Caco-2 (cell line): Measurements from ENCODE around the gene PSD2. TPM values are rescaled to one million over a fixed set of nuclear protein-coding genes. Genes with fewer than 3 reads are reported as not detected.
A peak's percentile ranks its signal among the peaks of the same experiment; 100 is the strongest.

Experiments
- BruUV-seq: library from RNA; stranded (reverse); fragments of 400-500 nt; replicated peaks from 2 replicates; lab custom pipeline; 2021; lab: Mats Ljungman, UMichigan
- CTCF ChIA-PET: fragments of 300-600 bp; sonication (Branson Sonifier 250); formaldehyde crosslinking; loops from one replicate; lab custom pipeline; 2022; ENCODE audit warnings: antibody characterized with exemption; lab: Charles Lee
- POLR2A ChIA-PET: fragments of 300-600 bp; sonication (Branson Sonifier 250); formaldehyde crosslinking; loops from one replicate; lab custom pipeline; 2022; ENCODE audit warnings: antibody characterized with exemption; lab: Charles Lee
- DNase-seq, 2 experiments: peaks; one replicate each; pipeline versions ENCODE4 v3.0.0 to v3.0.0-alpha.2; 2020 to 2022
- H3K27me3 ChIP-seq: replicated peaks from 2 replicates; pipeline ENCODE4 v1.6.0; 2011; ENCODE audit warnings: low read length; ENCODE audit not compliant: control insufficient read depth, insufficient read depth
- H3K36me3 ChIP-seq: 2 replicates; pipeline ENCODE4 v1.5.1; 2011; ENCODE audit warnings: low read length; ENCODE audit not compliant: control insufficient read depth, insufficient read depth
- H3K4me1 ChIP-seq: fragments of 250-450 bp; sonication (Bioruptor Pico); 2 replicates; pipeline ENCODE4 v1.5.1; 2020; ENCODE audit warnings: mild to moderate bottlenecking
- H3K4me3 ChIP-seq: 2 replicates; pipeline ENCODE4 v1.5.1; 2011; ENCODE audit warnings: low read depth, mild to moderate bottlenecking, control low read depth, low read length
- H3K9me3 ChIP-seq: fragments of 250-450 bp; sonication (Bioruptor Pico); 2 replicates; pipeline ENCODE4 v1.5.1; 2020; ENCODE audit warnings: mild to moderate bottlenecking, moderate library complexity
- H3K27ac Mint-ChIP-seq: one replicate; pipeline ENCODE4 v1.8.0; 2022; ENCODE audit warnings: mixed read lengths; ENCODE audit not compliant: unreplicated experiment
- H3K27me3 Mint-ChIP-seq: one replicate; pipeline ENCODE4 v1.8.0; 2022; ENCODE audit warnings: mixed read lengths; ENCODE audit not compliant: insufficient read depth, unreplicated experiment
- H3K36me3 Mint-ChIP-seq: one replicate; pipeline ENCODE4 v1.8.0; 2022; ENCODE audit warnings: mild to moderate bottlenecking, mixed read lengths; ENCODE audit not compliant: insufficient read depth, unreplicated experiment
- H3K4me1 Mint-ChIP-seq: one replicate; pipeline ENCODE4 v1.8.0; 2022; ENCODE audit warnings: low read depth, mixed read lengths; ENCODE audit not compliant: unreplicated experiment
- H3K4me3 Mint-ChIP-seq: one replicate; pipeline ENCODE4 v1.8.0; 2022; ENCODE audit warnings: mild to moderate bottlenecking, moderate library complexity, mixed read lengths; ENCODE audit not compliant: unreplicated experiment
- H3K9me3 Mint-ChIP-seq: one replicate; pipeline ENCODE4 v1.8.0; 2022; ENCODE audit warnings: mixed read lengths; ENCODE audit not compliant: unreplicated experiment
- intact Hi-C: fragments of 100-400 bp; cut with micrococcal nuclease; formaldehyde crosslinking; loops from one replicate; pipeline ENCODE4 v1.10.0; 2022; ENCODE audit not compliant: unreplicated experiment
- total RNA-seq: library from RNA; stranded (reverse); gene quantifications from 2 replicates; pipeline ENCODE4 v1.2.3, GENCODE V29; 2022
- TF ChIP-seq, protein P1 (sequence below), 2 experiments: fragments of 200-600 bp in 1 of 2; IDR thresholded peaks; 1 replicate in 1 of 2; 2 replicates in 1 of 2; pipeline versions ENCODE4 v1.5.1 to v1.8.0; 2011 to 2022; ENCODE audit warnings: antibody characterized with exemption in 1 of 2, control low read depth in 1 of 2, inconsistent platforms in 1 of 2, low read depth in 1 of 2, low read length in 1 of 2, mild to moderate bottlenecking in 1 of 2, moderate library complexity in 1 of 2; ENCODE audit not compliant: insufficient read depth in 1 of 2, severe bottlenecking in 1 of 2, unreplicated experiment in 1 of 2

PSD2 gene
- total RNA-seq, 1 experiment from 2014 or later = 0.09 TPM

DNA sequence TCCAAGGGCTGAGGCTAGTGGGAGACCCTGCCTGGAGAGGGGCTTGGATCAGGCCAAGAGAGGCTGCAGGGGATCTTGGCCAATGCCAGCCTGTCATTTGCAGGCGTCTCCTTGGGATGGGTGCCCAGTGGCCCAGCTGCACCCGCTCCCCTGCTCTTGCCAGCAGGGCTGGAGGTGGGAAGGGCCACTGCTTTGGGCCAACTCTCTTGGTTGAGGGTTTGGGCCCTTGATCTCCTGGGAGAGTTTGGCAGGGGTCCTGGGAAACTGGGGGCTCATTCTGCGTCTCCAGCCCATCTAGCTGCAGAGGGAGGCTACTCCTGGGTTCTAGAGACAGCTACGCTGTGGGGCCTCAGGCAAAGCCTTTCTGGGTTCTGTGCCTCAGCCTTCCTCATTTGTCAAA is 10.5 kb downstream of the PSD2 start:
- Histone ChIP-seq H3K4me1 (no peaks in the 10 kb centered on the region), H3K36me3 (no peaks in the 10 kb centered on the region), H3K27me3 (no peaks in the 10 kb centered on the region; the same call in 1 of the 2 replicates), H3K9me3 (no peaks in the 10 kb centered on the region), H3K4me3 (no peak overlapping the region)
- BruUV-seq = no TSS peak
- intact Hi-C loops = no loop called here
- ChIA-PET POLR2A (no interaction called here), CTCF (interaction anchor here (1.1 to 1.2 kb wide), 2 partner anchors 44 to 73 kb away, joined by 3 read pairs; no protein-coding TSS in a partner anchor)
- Mint-ChIP-seq H3K9me3 (no peaks in the 10 kb centered on the region), H3K4me3 (no peak overlapping the region), H3K27me3 (peaks cover 22% of the 10 kb centered on the region), H3K27ac (no peak overlapping the region), H3K4me1 (no peaks in the 10 kb centered on the region), H3K36me3 (no peaks in the 10 kb centered on the region)
- TF ChIP-seq, protein P1, sequence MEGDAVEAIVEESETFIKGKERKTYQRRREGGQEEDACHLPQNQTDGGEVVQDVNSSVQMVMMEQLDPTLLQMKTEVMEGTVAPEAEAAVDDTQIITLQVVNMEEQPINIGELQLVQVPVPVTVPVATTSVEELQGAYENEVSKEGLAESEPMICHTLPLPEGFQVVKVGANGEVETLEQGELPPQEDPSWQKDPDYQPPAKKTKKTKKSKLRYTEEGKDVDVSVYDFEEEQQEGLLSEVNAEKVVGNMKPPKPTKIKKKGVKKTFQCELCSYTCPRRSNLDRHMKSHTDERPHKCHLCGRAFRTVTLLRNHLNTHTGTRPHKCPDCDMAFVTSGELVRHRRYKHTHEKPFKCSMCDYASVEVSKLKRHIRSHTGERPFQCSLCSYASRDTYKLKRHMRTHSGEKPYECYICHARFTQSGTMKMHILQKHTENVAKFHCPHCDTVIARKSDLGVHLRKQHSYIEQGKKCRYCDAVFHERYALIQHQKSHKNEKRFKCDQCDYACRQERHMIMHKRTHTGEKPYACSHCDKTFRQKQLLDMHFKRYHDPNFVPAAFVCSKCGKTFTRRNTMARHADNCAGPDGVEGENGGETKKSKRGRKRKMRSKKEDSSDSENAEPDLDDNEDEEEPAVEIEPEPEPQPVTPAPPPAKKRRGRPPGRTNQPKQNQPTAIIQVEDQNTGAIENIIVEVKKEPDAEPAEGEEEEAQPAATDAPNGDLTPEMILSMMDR (IDR thresholded peaks at IDR 0.05; ENCODE audit: insufficient read depth in 1 of 2, low read depth in 1 of 2, low read length in 1 of 2, severe bottlenecking in 1 of 2, unreplicated experiment in 1 of 2) = no peak
- DNase-seq = no peak

DNA sequence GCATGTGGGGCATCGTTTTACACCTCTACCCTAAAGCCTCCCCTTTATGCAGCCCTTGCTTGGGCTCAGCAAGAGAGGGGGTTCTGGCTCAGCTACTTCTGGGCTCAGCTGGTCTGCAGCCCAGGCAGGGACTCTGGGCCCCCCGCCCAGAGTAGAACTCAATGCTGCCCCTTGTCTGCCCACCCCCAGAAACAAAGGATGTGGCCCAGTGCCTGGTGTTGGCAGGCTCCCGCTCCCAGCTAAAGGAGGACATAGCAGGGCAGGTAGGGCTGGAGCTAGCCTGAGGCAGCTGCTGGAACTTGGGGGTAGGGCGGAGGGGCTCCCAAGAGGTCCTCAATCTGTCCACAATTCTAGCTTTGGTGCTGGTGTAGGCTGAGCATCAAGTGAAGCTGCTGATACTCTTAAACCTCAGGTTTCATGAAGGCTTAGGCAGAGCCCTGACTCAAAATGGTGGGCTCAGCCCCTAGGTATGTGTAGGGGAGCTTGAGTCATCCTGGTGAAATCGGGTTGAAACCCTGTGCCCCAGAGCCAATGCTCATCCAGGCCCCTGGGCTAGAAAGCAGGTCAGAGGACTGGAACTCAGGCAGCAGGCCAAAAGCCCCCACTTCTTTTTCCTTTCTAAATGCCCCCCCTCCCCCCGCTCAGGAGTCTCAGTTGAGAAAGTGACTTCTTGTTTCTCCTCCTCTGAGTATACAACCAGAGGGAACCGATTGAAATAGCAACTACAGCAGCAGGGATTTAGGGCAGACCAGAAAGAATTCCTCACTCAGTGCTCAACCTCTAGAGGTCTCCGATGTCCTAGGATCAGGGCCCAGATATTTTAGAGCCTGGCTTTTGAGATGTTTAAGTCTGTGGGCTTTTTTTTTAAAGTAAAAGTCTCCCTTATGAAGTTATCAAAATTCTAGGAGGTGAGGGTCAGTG is 11.4 kb downstream of the PSD2 start:
- BruUV-seq = no TSS peak
- intact Hi-C loops = loop anchor here (1.0 kb wide), 1 partner anchor 37 kb away; no protein-coding TSS in a partner anchor
- Histone ChIP-seq H3K4me1 (no peaks in the 10 kb centered on the region), H3K27me3 (no peaks in the 10 kb centered on the region; the same call in 1 of the 2 replicates), H3K36me3 (no peaks in the 10 kb centered on the region), H3K9me3 (no peaks in the 10 kb centered on the region), H3K4me3 (no peak overlapping the region)
- CTCF ChIA-PET = interaction anchor here (0.8 to 1.2 kb wide), 4 partner anchors 19 to 161 kb away, joined by 3 read pairs; no protein-coding TSS in a partner anchor
- Mint-ChIP-seq H3K27me3 (peaks cover 16% of the 10 kb centered on the region), H3K4me3 (no peak overlapping the region), H3K4me1 (no peaks in the 10 kb centered on the region), H3K27ac (no peak overlapping the region), H3K36me3 (no peaks in the 10 kb centered on the region), H3K9me3 (no peaks in the 10 kb centered on the region)
- POLR2A ChIA-PET = no interaction called here
- TF ChIP-seq, protein P1 (IDR thresholded peaks at IDR 0.05; ENCODE audit: insufficient read depth in 1 of 2, low read depth in 1 of 2, low read length in 1 of 2, severe bottlenecking in 1 of 2, unreplicated experiment in 1 of 2) = no peak
- no peak for DNase-seq

DNA sequence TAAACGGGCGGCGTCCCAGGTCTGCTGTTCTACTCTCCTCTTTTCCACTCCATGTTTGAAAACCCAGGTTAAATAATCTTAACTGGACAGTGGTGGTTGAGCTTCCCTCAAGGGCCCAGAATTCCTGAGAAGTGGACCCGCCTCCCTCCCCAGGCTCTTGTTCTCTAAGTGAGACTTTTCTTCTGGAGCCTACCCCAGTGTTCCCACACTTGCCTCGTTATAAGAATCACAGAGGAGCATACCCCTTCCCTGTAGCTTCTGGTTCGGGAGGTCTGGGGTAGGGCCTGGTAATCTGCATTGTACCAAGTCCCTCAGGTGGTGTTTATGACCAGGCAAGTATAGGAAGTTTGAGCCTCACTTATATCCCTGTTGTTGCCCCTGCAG is 12.0 kb downstream of the PSD2 start:
- no TSS peak for BruUV-seq

More for the DNA sequence above, 12.0 kb downstream of the PSD2 start:
- H3K4me3 Mint-ChIP-seq = no peak overlapping the region
- POLR2A ChIA-PET = no interaction called here
- H3K9me3 Mint-ChIP-seq = no peaks in the 10 kb centered on the region
- H3K4me1 Mint-ChIP-seq = no peaks in the 10 kb centered on the region
- CTCF ChIA-PET = interaction anchor here (0.8 to 1.1 kb wide), 2 partner anchors 19 to 160 kb away, joined by 3 read pairs; no protein-coding TSS in a partner anchor
- TF ChIP-seq, protein P1 (IDR thresholded peaks at IDR 0.05; ENCODE audit: insufficient read depth in 1 of 2, low read depth in 1 of 2, low read length in 1 of 2, severe bottlenecking in 1 of 2, unreplicated experiment in 1 of 2) = no peak
- H3K27me3 Mint-ChIP-seq = peaks cover 15% of the 10 kb centered on the region
- Histone ChIP-seq H3K27me3 (no peaks in the 10 kb centered on the region; the same call in 1 of the 2 replicates), H3K4me1 (no peaks in the 10 kb centered on the region), H3K4me3 (no peak overlapping the region), H3K9me3 (no peaks in the 10 kb centered on the region), H3K36me3 (no peaks in the 10 kb centered on the region)
- intact Hi-C loops = loop anchor here (1.0 kb wide), 1 partner anchor 37 kb away; no protein-coding TSS in a partner anchor
- peak in 1 of 2 experiments; percentile 8 for DNase-seq
- H3K27ac Mint-ChIP-seq = no peak overlapping the region
- H3K36me3 Mint-ChIP-seq = no peaks in the 10 kb centered on the region
